SK-N-SH (cell line): Measurements from ENCODE around the gene AHRR.

Source experiments
- POLR2AphosphoS5 ChIP-seq: IDR thresholded peaks from 2 replicates; pipeline ENCODE4 v1.6.1; 2012; ENCODE audit warnings: low read depth, low read length
- TF ChIP-seq, protein P1 (sequence below): fragments of 200-600 bp; sonication (generic); IDR thresholded peaks from 2 replicates; pipeline ENCODE4 v1.6.1; 2017; ENCODE audit warnings: antibody characterized with exemption, mild to moderate bottlenecking, moderate library complexity

- TF ChIP-seq, protein P1, sequence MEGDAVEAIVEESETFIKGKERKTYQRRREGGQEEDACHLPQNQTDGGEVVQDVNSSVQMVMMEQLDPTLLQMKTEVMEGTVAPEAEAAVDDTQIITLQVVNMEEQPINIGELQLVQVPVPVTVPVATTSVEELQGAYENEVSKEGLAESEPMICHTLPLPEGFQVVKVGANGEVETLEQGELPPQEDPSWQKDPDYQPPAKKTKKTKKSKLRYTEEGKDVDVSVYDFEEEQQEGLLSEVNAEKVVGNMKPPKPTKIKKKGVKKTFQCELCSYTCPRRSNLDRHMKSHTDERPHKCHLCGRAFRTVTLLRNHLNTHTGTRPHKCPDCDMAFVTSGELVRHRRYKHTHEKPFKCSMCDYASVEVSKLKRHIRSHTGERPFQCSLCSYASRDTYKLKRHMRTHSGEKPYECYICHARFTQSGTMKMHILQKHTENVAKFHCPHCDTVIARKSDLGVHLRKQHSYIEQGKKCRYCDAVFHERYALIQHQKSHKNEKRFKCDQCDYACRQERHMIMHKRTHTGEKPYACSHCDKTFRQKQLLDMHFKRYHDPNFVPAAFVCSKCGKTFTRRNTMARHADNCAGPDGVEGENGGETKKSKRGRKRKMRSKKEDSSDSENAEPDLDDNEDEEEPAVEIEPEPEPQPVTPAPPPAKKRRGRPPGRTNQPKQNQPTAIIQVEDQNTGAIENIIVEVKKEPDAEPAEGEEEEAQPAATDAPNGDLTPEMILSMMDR = no peak
- no peak for TF ChIP-seq POLR2AphosphoS5
Measured at GRCh38 chr5:417301-418161, 96.0 kb downstream of the AHRR start.
